Kidney glomerular epithelial cell (primary cell): ENCODE results near the gene TMEM179B.
A peak's percentile ranks its signal among the peaks of the same experiment; 100 is the strongest.
"Not testable (repeated sequence)": the region's sequence is repeated elsewhere in the genome, so short reads cannot be mapped to it uniquely, and the experiment has no call there.

Experiments
- DNase-seq: peaks from one replicate; lab custom pipeline; 2025; lab: John Stamatoyannopoulos, UW

The TMEM179B gene

DNA sequence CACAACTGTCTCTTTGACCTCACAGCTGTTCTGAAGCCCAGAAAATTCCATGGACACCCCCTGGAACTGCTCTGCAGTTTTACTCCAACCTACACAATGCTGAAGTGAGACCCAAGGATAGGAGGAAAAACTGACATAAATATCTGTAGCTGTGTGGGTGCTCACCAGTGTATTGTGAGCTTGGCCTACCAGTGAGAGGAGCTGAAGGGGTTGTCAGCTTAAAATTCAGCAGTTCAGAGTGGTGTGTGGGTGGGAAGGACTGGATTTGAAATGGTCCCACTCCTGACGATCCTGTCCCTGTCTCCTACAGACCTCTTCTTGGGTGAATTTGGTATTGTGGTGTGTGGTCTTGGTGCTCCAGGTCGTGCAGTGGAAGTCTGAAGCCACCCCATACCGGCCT lies 2.4 kb downstream of the TMEM179B start:
- no peak for DNase-seq

DNA sequence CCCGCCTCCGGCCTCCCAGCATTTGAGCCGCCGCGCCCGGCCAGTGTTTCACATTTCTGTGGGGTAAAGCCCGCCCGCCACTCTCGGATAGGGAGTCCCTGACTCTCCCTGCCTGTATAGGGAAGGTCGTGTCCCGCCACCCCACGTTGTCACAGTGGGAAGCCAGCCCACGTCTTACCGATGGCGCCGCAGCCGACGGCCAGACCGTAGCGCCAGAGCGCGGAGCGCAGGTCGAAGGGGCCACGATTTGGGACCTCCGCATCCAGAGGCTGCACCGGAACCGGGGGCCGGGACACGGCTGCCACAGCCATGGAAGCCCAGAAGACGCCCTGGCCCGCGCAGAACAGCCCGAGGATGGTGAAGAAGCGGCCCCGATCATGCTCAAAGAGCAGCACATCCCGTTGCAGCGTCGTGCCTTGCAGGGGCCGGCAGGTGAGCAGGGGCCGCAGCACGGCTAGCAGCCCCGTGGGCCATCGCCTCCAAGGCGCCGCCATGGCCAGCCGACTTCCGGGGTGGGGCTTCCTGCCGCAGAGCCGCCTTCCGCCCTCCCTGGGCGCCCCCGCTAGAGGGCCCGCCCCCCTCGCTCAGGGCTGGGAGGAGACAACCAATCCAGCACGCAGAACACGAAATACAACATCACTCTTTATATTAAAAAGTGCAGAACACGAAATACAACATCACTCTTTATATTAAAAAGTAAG lies 4.4 kb downstream of the TMEM179B start, which contains the start of gene TMEM223:
TSS of gene TMEM223 (minus strand) at position 506 of the 701 bp plus-strand sequence. CDS start at position 494, 12 bp downstream.
- peak; percentile 68 for DNase-seq

GRCh38 chr11:62792202-62792575 lies 5.0 kb downstream of the TMEM179B start:
- no peak for DNase-seq

GRCh38 chr11:62794201-62794775 lies 7.1 kb downstream of the TMEM179B start:
- DNase-seq = no peak

GRCh38 chr11:62796281-62796680 lies 9.1 kb downstream of the TMEM179B start:
- no peak for DNase-seq

DNA sequence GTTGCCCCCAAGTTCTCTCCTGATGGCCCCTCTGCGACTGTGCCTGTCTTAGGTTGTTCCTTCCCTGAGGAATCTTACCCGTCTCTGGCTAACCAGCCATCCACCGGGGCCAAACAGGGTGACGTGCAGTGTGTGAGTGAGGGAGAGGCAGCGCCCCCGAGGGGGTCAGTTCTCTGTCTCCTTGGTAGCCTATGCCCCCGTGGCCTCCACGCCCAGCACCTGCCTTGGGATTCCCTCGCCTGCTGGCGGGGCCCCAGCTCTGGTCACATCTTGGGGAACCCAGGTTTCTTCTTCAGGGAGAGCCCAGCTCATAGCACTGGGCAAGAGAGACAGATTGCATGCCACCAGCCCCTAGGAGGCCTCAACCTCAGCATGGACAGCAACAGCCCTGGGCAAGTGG lies 12.3 kb downstream of the TMEM179B start:
- no peak for DNase-seq

DNA sequence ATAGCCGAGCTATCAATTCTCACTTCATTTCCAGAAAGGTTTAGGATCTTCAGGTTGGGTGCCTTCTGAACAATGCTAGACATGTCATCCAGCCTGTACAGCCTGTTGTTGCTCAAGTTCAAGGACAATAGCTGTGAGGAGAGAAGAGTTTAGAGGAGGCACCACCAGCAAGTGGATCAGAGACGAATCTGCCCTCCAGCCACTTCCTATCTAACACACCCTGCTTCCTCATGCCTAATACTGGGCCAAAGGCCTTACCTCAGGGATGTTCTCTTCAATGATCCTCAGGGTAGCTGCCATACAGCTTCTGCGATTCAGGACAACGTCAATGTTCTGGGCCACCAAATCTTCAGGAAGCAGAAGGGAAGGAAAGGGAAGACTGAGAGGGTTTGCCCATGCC lies 13.9 kb downstream of the TMEM179B start:
- no peak for DNase-seq

DNA sequence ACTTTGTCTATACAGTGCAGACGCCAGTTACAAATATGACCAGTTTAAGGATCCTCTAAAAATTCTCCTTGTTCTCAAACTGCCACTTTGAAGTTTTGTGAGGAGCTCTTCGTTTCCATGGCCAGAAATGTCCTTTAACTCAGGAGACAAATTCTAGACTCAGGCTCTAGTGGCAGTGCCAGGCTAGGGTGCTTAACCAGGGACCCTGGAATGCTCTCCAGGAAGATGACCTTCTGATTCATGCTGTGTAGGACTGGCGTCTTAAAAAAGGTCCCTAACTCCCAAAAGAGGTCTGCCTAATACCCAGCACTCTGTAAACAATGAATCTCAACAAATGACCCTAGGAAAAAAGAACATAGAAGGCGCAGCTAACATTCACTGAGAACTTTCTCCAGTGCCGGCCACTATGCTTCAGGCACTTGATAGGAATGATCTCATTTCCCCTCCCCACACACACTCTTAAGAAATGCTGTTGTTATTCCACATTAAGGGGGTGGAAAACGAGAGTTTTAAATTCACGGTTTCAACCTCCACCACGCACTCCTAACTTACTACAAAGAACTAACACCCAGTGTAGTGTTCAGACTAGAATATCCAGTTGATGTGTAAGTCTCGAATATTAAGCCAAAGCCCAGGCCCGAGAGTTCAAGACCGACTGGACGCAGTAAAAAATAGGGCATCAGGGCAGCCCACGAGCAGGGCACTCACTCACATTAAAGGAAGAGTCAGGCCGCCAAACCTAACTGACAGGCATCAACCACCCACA lies 17.3 kb downstream of the TMEM179B start:
- peak; percentile 8 for DNase-seq

GRCh38 chr11:62805076-62805892 lies 18.1 kb downstream of the TMEM179B start, which contains the start of gene NXF1:
Gene NXF1, minus strand, starts transcription at chr11:62805440. Its CDS starts 84 bp downstream, at chr11:62805356.
- peak; percentile 88 for DNase-seq

- DNase-seq = no peak
These were observed 18.8 kb downstream of the TMEM179B start for GRCh38 chr11:62805961-62806441.

- DNase-seq = no peak
These were observed 19.5 kb downstream of the TMEM179B start for GRCh38 chr11:62806611-62807121.

- no peak for DNase-seq
These were observed 23.5 kb downstream of the TMEM179B start for GRCh38 chr11:62810748-62811147.

DNA sequence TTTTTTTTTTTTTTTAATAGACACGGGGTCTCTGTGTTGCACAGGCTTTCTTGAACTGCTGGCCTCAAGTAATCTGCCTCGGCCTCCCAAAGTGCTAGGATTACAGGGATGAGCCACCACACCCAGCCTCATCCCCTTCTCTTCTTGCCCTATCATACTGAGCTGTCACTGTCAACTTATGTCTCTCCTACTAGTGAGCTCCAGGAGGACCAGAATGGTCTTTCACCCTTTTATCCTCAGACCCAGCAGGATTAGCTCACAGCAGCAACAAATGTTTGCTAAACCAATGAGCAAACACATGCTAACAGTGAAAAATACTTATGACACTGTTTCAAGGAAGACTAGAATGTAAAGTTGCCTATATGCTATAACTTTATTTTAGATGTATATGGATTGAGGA lies 24.5 kb downstream of the TMEM179B start:
- no peak for DNase-seq

- DNase-seq = no peak
These were observed 29.4 kb downstream of the TMEM179B start for GRCh38 chr11:62816557-62816956.

- DNase-seq = no peak
These were observed 29.9 kb downstream of the TMEM179B start for GRCh38 chr11:62817129-62817528.

GRCh38 chr11:62823677-62824076 lies 36.5 kb downstream of the TMEM179B start:
- DNase-seq = no peak

DNA sequence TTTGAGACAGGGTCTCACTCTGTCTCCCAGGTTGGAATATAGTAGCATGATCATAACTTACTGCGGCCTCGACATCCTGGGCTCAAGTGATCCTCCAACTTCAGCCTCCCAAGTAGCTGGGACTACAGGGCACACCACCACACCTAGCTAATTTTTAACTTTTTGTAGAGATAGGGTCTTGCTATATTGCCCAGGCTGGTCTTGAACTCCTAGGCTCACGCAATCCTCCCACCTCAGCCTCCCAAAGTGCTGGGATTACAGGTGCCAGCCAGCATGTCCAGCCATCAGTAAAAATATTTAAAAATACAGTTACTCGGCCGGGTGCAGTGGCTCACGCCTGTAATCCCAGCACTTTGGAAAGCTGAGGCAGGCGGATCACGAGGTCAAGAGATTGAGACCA lies 40.9 kb downstream of the TMEM179B start:
- DNase-seq = not testable (repeated sequence)

- no peak for DNase-seq
These were observed 43.8 kb downstream of the TMEM179B start for GRCh38 chr11:62830904-62831519.

DNA sequence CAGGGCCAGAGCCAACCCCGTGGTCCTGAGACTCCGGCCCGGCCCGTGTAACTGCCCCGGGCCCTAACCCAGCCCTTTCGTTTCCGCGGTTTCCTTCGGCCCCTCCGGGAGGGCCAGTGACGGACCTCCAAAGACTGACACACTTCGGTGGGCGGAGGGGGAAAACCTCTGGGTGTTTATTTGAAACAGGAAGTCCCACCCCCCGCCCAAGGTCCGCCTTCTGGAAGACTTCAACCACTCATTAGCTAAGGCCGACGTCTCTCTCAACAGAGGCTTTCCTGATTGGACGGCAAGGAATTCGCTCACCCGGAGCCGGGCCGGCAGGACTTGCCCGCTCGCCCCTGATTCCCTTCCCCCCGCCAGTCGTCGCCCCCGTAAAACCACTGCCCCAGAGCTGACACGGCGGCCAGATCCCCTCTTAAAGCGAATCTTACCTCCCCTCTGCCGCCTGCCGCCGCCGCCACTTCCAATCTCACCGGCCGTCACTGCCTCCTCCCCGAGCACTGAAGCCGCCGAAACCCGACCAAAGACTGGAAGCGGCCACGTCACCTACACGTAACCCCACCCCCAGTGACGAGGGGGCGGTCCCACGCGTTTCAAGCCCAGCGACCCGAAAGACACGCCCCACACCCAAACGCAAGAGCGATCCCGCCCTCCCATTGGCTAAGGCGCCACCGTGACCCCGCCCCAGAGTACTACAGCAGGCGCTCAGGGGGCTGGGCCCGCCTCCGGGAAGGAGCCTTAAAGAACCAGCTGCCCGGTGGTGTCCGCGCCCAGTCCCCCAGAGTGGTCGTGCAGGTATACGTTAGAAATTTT lies 44.5 kb downstream of the TMEM179B start, which contains the start of gene STX5:
TSS of gene STX5 (minus strand) at position 532 of the 816 bp plus-strand sequence. CDS start 808 bp downstream, outside the sequence.
- DNase-seq = peak; percentile 96
